ENCODE results near the gene RHOF. TPM values are rescaled to one million over a fixed set of nuclear protein-coding genes. Genes with fewer than 3 reads are reported as not detected.

Gene RHOF
- total RNA-seq, 1 experiment from 2014 or later = 71.8 TPM

DNA sequence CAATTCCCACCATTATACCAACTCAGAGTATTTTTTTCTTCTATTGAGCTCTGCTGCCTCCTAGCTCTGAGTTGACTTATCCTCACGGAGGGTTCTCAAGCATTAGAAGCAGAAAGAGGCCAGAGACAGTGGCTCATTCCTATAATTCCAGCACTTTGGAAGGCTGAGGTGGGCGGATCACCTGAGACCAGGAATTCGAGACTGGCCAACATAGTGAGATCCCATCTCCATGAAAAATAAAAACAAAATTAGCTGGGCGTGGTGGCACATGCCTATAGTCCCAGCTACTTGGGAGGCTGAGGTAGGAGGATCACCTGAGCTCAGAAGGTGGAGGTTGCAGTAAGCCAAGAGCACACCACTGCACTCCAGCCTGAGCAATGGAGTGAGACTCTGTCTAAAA is 44.2 kb upstream of the RHOF start:
- no peak for TF ChIP-seq SIN3A (IDR thresholded peaks at IDR 0.05; ENCODE audit: borderline replicate concordance, insufficient read depth, low read depth, low read length)
- TF ChIP-seq, protein P1, sequence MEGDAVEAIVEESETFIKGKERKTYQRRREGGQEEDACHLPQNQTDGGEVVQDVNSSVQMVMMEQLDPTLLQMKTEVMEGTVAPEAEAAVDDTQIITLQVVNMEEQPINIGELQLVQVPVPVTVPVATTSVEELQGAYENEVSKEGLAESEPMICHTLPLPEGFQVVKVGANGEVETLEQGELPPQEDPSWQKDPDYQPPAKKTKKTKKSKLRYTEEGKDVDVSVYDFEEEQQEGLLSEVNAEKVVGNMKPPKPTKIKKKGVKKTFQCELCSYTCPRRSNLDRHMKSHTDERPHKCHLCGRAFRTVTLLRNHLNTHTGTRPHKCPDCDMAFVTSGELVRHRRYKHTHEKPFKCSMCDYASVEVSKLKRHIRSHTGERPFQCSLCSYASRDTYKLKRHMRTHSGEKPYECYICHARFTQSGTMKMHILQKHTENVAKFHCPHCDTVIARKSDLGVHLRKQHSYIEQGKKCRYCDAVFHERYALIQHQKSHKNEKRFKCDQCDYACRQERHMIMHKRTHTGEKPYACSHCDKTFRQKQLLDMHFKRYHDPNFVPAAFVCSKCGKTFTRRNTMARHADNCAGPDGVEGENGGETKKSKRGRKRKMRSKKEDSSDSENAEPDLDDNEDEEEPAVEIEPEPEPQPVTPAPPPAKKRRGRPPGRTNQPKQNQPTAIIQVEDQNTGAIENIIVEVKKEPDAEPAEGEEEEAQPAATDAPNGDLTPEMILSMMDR (IDR thresholded peaks at IDR 0.05) = no peak
- TF ChIP-seq POLR2AphosphoS5 (IDR thresholded peaks at IDR 0.05; ENCODE audit: low read depth, low read length) = no peak
- TF ChIP-seq, protein P2, sequence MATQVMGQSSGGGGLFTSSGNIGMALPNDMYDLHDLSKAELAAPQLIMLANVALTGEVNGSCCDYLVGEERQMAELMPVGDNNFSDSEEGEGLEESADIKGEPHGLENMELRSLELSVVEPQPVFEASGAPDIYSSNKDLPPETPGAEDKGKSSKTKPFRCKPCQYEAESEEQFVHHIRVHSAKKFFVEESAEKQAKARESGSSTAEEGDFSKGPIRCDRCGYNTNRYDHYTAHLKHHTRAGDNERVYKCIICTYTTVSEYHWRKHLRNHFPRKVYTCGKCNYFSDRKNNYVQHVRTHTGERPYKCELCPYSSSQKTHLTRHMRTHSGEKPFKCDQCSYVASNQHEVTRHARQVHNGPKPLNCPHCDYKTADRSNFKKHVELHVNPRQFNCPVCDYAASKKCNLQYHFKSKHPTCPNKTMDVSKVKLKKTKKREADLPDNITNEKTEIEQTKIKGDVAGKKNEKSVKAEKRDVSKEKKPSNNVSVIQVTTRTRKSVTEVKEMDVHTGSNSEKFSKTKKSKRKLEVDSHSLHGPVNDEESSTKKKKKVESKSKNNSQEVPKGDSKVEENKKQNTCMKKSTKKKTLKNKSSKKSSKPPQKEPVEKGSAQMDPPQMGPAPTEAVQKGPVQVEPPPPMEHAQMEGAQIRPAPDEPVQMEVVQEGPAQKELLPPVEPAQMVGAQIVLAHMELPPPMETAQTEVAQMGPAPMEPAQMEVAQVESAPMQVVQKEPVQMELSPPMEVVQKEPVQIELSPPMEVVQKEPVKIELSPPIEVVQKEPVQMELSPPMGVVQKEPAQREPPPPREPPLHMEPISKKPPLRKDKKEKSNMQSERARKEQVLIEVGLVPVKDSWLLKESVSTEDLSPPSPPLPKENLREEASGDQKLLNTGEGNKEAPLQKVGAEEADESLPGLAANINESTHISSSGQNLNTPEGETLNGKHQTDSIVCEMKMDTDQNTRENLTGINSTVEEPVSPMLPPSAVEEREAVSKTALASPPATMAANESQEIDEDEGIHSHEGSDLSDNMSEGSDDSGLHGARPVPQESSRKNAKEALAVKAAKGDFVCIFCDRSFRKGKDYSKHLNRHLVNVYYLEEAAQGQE (IDR thresholded peaks at IDR 0.05; ENCODE audit: insufficient read depth in 1 of 2, low read depth in 2 of 2, low read length in 1 of 2) = no peak
- TF ChIP-seq TCF7L2 (IDR thresholded peaks at IDR 0.05; ENCODE audit: low read depth, low read length) = no peak
- Histone ChIP-seq H3K9me3 (ENCODE audit: control insufficient read depth, insufficient read depth, low read depth, low read length) (no peaks in the 10 kb centered on the region), H3K27me3 (ENCODE audit: control insufficient read depth, insufficient read depth, low read length) (no peaks in the 10 kb centered on the region), H3K4me3 (ENCODE audit: low read depth in 2 of 2, low read length in 2 of 2) (no peak overlapping the region), H3K27ac (ENCODE audit: low read length) (no peak overlapping the region), H3K4me1 (ENCODE audit: control insufficient read depth, insufficient read depth, low read length) (no peaks in the 10 kb centered on the region), H3K36me3 (ENCODE audit: control insufficient read depth, insufficient read depth, low read length) (no peaks in the 10 kb centered on the region)
- CTCF ChIA-PET = interaction anchor here (0.6 to 1.2 kb wide), 4 partner anchors 43 to 151 kb away, joined by 3 to 15 read pairs (median 5); partner anchors contain the start of gene RHOF
- POLR2A ChIA-PET = interaction anchor here (1.6 kb wide), 1 partner anchor 11 kb away, joined by 4 read pairs; no protein-coding TSS in a partner anchor
- no TSS peak for BruUV-seq (replicated peaks)
- intact Hi-C loops (cut with micrococcal nuclease; ENCODE audit: unreplicated experiment) (no loop called here), in situ Hi-C loops (cut with HindIII; ENCODE audit: low pct_unique_long_range_greater_than_20kb, low sequenced_read_pairs) (no loop called here)
- no peak for ATAC-seq
- no peak for DNase-seq (ENCODE audit: low read depth, low spot score)

DNA sequence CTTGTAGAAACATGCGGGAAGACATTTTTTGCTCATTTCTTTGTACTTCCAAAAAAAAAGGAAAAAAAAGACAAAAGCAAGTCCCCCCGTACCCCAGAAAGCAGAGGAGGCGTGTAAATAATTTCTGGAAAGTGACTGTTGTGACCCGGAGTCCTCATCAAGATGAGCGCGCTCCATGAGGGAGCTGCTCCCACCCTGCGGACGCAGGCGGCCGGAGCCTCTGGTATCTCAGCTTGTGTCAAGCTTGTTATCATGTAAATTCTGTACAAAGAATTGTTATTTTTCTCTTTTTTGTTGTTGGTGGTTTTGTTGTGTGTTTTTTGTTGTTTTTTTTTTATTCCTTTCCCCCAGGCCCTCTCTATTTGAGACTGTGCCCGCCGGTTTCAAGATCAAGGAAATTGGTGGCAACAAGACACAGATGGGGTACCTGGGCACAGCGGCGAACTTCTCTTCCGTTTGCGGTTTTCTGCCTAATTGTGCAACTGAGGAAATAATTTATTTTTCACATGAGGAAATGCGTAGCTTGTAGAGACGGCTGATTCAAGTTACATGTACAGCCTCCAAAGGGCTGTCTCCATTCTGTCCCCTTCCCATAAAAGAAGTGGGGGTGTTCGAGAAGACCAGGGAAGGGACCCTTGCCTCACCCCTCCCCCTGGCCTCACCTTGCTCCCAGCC is 38.2 kb upstream of the RHOF start:
- Histone ChIP-seq H3K27me3 (ENCODE audit: control insufficient read depth, insufficient read depth, low read length) (no peaks in the 10 kb centered on the region), H3K4me1 (ENCODE audit: control insufficient read depth, insufficient read depth, low read length) (no peaks in the 10 kb centered on the region), H3K27ac (ENCODE audit: low read length) (no peak overlapping the region), H3K36me3 (ENCODE audit: control insufficient read depth, insufficient read depth, low read length) (peaks cover 3% of the 10 kb centered on the region), H3K9me3 (ENCODE audit: control insufficient read depth, insufficient read depth, low read depth, low read length) (no peaks in the 10 kb centered on the region), H3K4me3 (ENCODE audit: low read depth in 2 of 2, low read length in 2 of 2) (no peak overlapping the region)
- no TSS peak for BruUV-seq (replicated peaks)
- TF ChIP-seq, protein P2 (IDR thresholded peaks at IDR 0.05; ENCODE audit: insufficient read depth in 1 of 2, low read depth in 2 of 2, low read length in 1 of 2) = no peak
- no peak for TF ChIP-seq SIN3A (IDR thresholded peaks at IDR 0.05; ENCODE audit: borderline replicate concordance, insufficient read depth, low read depth, low read length)
- no peak for TF ChIP-seq POLR2AphosphoS5 (IDR thresholded peaks at IDR 0.05; ENCODE audit: low read depth, low read length)
- TF ChIP-seq, protein P1 (IDR thresholded peaks at IDR 0.05) = no peak
- no peak for TF ChIP-seq TCF7L2 (IDR thresholded peaks at IDR 0.05; ENCODE audit: low read depth, low read length)
- POLR2A ChIA-PET = no interaction called here
- ATAC-seq (no peak), DNase-seq (ENCODE audit: low read depth, low spot score) (no peak)
- intact Hi-C loops (cut with micrococcal nuclease; ENCODE audit: unreplicated experiment) (no loop called here), in situ Hi-C loops (cut with HindIII; ENCODE audit: low pct_unique_long_range_greater_than_20kb, low sequenced_read_pairs) (no loop called here)
- CTCF ChIA-PET = no interaction called here
